Kidney (tissue), 14 donors: ENCODE results near the gene CCR8. TPM values are rescaled to one million over a fixed set of nuclear protein-coding genes. Genes with fewer than 3 reads are reported as not detected.
"Not testable (repeated sequence)": the region's sequence is repeated elsewhere in the genome, so short reads cannot be mapped to it uniquely, and the experiment has no call there.

ENCODE experiments used
- DNase-seq, 5 donors: peaks; one replicate each; pipeline ENCODE4 v3.0.0-alpha.2; 2013 to 2020
- FAIRE-seq: peaks from 2 replicates; lab custom pipeline; 2012; peaks lifted over from hg19 to GRCh38; lab: Jason Lieb, UNC
- H3K27ac ChIP-seq, 2 donors: one replicate each; pipeline ENCODE4 v1.7.0; 2013; ENCODE audit warnings: low read depth in 2 of 2, low read length in 2 of 2, inconsistent platforms in 1 of 2
- H3K27me3 ChIP-seq: one replicate; pipeline ENCODE4 v1.7.1; 2013; ENCODE audit warnings: low read length, inconsistent platforms; ENCODE audit not compliant: control insufficient read depth, insufficient read depth
- H3K36me3 ChIP-seq, 3 donors: one replicate each; pipeline versions ENCODE4 v1.7.0 to v1.7.1; 2013; ENCODE audit warnings: low read length in 3 of 3, control low read depth in 1 of 3, inconsistent platforms in 1 of 3; ENCODE audit not compliant: insufficient read depth in 3 of 3, control insufficient read depth in 2 of 3
- H3K4me1 ChIP-seq, 3 donors: one replicate each; pipeline versions ENCODE4 v1.7.0 to v1.7.1; 2013; ENCODE audit warnings: low read length in 3 of 3, inconsistent platforms in 1 of 3, low read depth in 1 of 3; ENCODE audit not compliant: control insufficient read depth in 2 of 3, insufficient read depth in 2 of 3
- H3K4me3 ChIP-seq, 3 donors: one replicate each; pipeline versions ENCODE4 v1.7.0 to v1.8.1; 2013; ENCODE audit warnings: low read length in 3 of 3, control low read depth in 1 of 3, inconsistent platforms in 1 of 3
- H3K9ac ChIP-seq, 3 donors: one replicate each; pipeline versions ENCODE4 v1.7.0 to v1.7.1; 2013; ENCODE audit warnings: low read length in 3 of 3, control low read depth in 1 of 3, inconsistent platforms in 1 of 3
- H3K9me3 ChIP-seq, 3 donors: one replicate each; pipeline versions ENCODE4 v1.7.0 to v1.7.1; 2013; ENCODE audit warnings: low read length in 3 of 3, control low read depth in 1 of 3, inconsistent platforms in 1 of 3; ENCODE audit not compliant: control insufficient read depth in 2 of 3, insufficient read depth in 1 of 3
- CTCF ChIP-seq: IDR thresholded peaks from 3 replicates; pipeline ENCODE4 v1.5.1; 2012; ENCODE audit warnings: mild to moderate bottlenecking, moderate library complexity, borderline replicate concordance; ENCODE audit not compliant: insufficient read depth; ENCODE audit errors: extremely low read depth
- intact Hi-C: fragments of 100-400 bp; cut with DNase I; formaldehyde crosslinking; loops from one replicate; pipeline ENCODE4 v1.11.1; 2022
- polyA plus RNA-seq: library from polyadenylated mRNA; stranded (reverse); fragments of 350-450 nt; fragmentation: Illumina TruSeq; extraction: RNeasy Lipid Tissue Mini Kit (QIAGEN cat#74804); gene quantifications from one replicate; pipeline ENCODE4 v1.2.3, GENCODE V29; 2014; ENCODE audit warnings: low read depth, low replicate concordance; ENCODE audit not compliant: insufficient read depth
- total RNA-seq: library from RNA; stranded (reverse); fragmentation: NEBNext Ultra II Directional; extraction: Animal tissue kit (Norgen Biotek cat#: 25700); gene quantifications from one replicate; pipeline ENCODE4 v1.2.1, GENCODE V29; 2021
- donor health status: control.
- donor health status: control.
- donor health status: control.
- donor health status: control.
- donor health status: control.
- donor health status: DM: yes; HTN: yes; CAD: no.
- donor health status: Normal renal cell carcinoma (clear cell type).

The CCR8 gene
- total and polyA plus RNA-seq, 2 donors from 2014 or later = 0.19 TPM; not detected in 1

GRCh38 chr3:39349080-39349479, 19.6 kb downstream of the CCR8 start:
- H3K9me3 ChIP-seq = no peaks in the 10 kb centered on the region
- H3K9ac ChIP-seq = no peak overlapping the region
- H3K4me1 ChIP-seq = no peaks in the 10 kb centered on the region
- intact Hi-C loops = no loop called here
- FAIRE-seq (no peak), DNase-seq (no peak)
- no peak overlapping the region for H3K4me3 ChIP-seq
- no peaks in the 10 kb centered on the region for H3K36me3 ChIP-seq
- no peak for TF ChIP-seq CTCF
- no peaks in the 10 kb centered on the region for H3K27me3 ChIP-seq
- no peak overlapping the region for H3K27ac ChIP-seq

DNA sequence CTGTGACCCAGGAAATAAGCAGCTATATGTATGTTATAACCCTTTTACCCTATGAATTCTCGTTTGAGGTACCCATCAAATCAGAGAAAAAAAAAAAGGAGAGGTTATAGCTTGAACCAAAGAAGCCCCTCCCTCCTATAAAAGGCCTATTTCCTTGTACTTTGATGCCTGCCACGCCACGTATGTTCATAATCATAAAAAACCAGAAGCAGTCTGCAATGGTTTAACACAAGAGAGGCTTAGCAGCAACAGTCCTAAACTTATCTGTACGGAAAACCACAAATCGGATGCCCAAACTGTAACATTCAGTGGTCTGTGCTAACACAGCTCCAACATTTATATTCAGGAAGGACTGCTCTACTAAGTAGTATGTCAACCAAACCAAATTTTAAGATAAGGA, 21.2 kb downstream of the CCR8 start:
- Histone ChIP-seq H3K27me3 (no peaks in the 10 kb centered on the region), H3K9ac (no peak overlapping the region), H3K27ac (no peak overlapping the region), H3K9me3 (no peaks in the 10 kb centered on the region), H3K4me3 (no peak overlapping the region), H3K4me1 (no peaks in the 10 kb centered on the region), H3K36me3 (no peaks in the 10 kb centered on the region)
- no peak for TF ChIP-seq CTCF
- intact Hi-C loops = no loop called here
- no peak for DNase-seq
- FAIRE-seq = no peak

DNA sequence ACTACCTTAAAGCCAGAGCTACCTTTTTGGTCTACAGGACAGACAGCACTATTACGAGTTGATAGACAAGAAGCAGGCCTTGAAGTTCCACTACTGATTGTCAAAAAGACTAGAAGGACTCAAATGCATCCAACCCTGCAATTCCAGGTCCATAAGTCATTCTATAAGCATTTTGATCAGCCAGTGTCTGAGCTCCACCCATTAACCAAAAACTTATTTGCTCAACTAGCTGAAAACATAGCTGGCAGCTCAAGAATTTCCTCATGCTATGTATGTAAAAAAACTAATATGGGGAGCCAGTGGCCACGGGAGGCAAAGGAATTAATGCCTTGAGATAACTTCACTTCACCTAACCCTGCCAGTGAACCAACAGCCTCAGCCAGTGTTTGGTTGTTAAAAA, 21.6 kb downstream of the CCR8 start:
- H3K4me3 ChIP-seq, H3K9ac ChIP-seq, H3K27me3 ChIP-seq, H3K27ac ChIP-seq, H3K36me3 ChIP-seq, FAIRE-seq, intact Hi-C loops, H3K9me3 ChIP-seq, H3K4me1 ChIP-seq, DNase-seq: not testable (repeated sequence)

GRCh38 chr3:39353168-39353927, 23.8 kb downstream of the CCR8 start:
- not testable (repeated sequence) for FAIRE-seq, H3K36me3 ChIP-seq

More at GRCh38 chr3:39353168-39353927, 23.8 kb downstream of the CCR8 start:
- H3K9me3 ChIP-seq, H3K27ac ChIP-seq, intact Hi-C loops, H3K4me1 ChIP-seq, H3K9ac ChIP-seq, DNase-seq, H3K4me3 ChIP-seq, H3K27me3 ChIP-seq: not testable (repeated sequence)
